Tibial nerve (tissue), 3 donors: Measurements from ENCODE around the gene TENM3.

Experiments used
- CTCF ChIP-seq, 5 experiments: fragments of 200-600 bp in 3 of 5; fragments of 450-650 bp in 2 of 5; sonication (generic) in 3 of 5; IDR thresholded peaks; one replicate each; pipeline ENCODE4 v1.5.1; 2016 to 2019; ENCODE audit warnings: antibody characterized with exemption in 5 of 5, mild to moderate bottlenecking in 3 of 5, moderate library complexity in 2 of 5
- POLR2A ChIP-seq, 2 donors: fragments of 450-650 bp; IDR thresholded peaks; one replicate each; pipeline ENCODE4 v1.6.1; 2017; ENCODE audit warnings: antibody characterized with exemption in 2 of 2, mild to moderate bottlenecking in 2 of 2, moderate library complexity in 2 of 2

- TF ChIP-seq POLR2A (IDR thresholded peaks at IDR 0.05) (no peak), CTCF (IDR thresholded peaks at IDR 0.05) (no peak)
Observed at GRCh38 chr4:182495645-182496385, 252.6 kb downstream of the TENM3 start.
